Bronchial epithelial cell (primary cell): ENCODE measurements around the gene GRIP1. TPM values are rescaled to one million over a fixed set of nuclear protein-coding genes. Genes with fewer than 3 reads are reported as not detected.

ENCODE experiments used
- DNase-seq: peaks from one replicate; pipeline ENCODE4 v3.0.0-alpha.2; 2010; ENCODE audit warnings: low read depth
- FAIRE-seq: peaks from 2 replicates; lab custom pipeline; 2011; peaks lifted over from hg19 to GRCh38; lab: Jason Lieb, UNC
- H3K27me3 ChIP-seq: 2 replicates; pipeline ENCODE4 v1.5.1; 2011; ENCODE audit warnings: low read length; ENCODE audit not compliant: control insufficient read depth, insufficient read depth
- H3K36me3 ChIP-seq: 2 replicates; pipeline ENCODE4 v1.5.1; 2011; ENCODE audit warnings: low read length; ENCODE audit not compliant: control insufficient read depth, insufficient read depth
- H3K4me3 ChIP-seq: 2 replicates; pipeline ENCODE4 v1.5.1; 2011; ENCODE audit warnings: mild to moderate bottlenecking, low read depth, low read length, control low read depth
- CTCF ChIP-seq: IDR thresholded peaks from 2 replicates; pipeline ENCODE4 v1.5.1; 2011; ENCODE audit warnings: mild to moderate bottlenecking, moderate library complexity, low read length, control low read depth, inconsistent platforms; ENCODE audit not compliant: insufficient read depth, severe bottlenecking
- total RNA-seq: library from RNA; depleted of rRNA; stranded (reverse); fragments of >200 nt; gene quantifications from 2 replicates; pipeline ENCODE4 v1.2.1, GENCODE V29; 2014

Gene GRIP1
- total RNA-seq, 1 donor from 2014 or later, result 3.9 TPM

- FAIRE-seq, result no peak
- no peak overlapping the region for H3K4me3 ChIP-seq
- H3K36me3 ChIP-seq, result no peaks in the 10 kb centered on the region
- no peak for TF ChIP-seq CTCF
- H3K27me3 ChIP-seq, result no peaks in the 10 kb centered on the region
- DNase-seq, result no peak
These were observed 286.5 kb downstream of the GRIP1 start for GRCh38 chr12:66392266-66392915.

GRCh38 chr12:66388517-66388916 is 290.4 kb downstream of the GRIP1 start:
- no peak for TF ChIP-seq CTCF
- no peaks in the 10 kb centered on the region for H3K36me3 ChIP-seq
- DNase-seq (no peak), FAIRE-seq (peak; percentile 92)
- no peak overlapping the region for H3K4me3 ChIP-seq
- no peaks in the 10 kb centered on the region for H3K27me3 ChIP-seq

DNA sequence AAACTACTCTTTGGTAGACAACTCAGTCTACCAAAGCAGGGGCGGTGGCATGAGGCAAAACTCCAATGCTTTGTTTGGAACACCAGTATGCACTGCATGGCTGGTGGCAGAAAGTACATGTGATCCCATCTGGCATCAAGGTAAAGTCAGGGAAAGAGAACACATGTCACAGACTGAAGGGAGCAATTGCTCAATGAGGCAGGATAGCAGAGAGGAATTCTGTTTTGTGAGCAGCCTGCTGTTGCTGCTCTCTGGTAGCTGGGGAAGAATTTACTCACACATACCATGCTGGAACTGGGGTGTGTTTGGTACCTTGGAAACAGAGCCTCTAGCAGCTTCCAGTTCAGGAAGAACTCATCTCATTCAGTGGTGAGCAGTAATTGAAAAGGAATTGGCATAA is 291.8 kb downstream of the GRIP1 start:
- H3K36me3 ChIP-seq, result no peaks in the 10 kb centered on the region
- DNase-seq (no peak), FAIRE-seq (peak; percentile 66)
- H3K27me3 ChIP-seq, result no peaks in the 10 kb centered on the region
- TF ChIP-seq CTCF, result no peak
- no peak overlapping the region for H3K4me3 ChIP-seq

DNA sequence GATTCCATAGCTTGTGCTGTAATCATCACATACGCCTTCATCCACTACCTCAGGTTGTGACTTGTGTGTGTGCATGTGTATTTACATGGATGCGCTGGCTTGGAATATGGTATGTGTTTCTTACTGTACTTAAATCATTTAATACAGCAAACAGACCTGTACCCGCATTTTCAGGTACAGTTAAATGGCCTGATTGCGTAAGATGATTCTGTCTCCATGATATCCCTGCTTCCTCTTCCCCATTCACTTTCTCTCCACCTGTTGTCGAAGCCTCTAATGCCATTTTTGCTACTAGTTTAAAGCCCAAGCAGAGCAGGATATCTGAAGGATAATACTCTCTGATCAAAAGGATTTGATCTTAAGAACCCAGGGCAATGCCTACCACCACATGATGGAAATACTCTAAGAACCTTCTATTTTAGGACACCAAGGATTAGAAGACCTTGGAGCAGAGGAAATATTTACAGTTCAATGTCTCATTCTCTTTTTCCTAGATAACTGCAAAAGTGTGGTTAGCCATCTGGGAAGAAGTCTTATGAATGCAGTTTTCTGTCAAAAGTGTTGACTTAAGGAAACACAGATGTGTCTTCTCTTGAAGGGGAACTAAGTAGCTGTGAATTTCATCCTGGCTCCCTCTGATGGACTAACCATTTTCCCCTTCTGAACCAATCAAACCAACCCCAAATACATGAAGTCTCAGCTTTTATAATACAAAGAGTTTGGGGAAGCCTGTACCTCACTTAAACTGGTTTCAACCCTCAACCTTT is 297.9 kb downstream of the GRIP1 start:
- no peak for DNase-seq
- TF ChIP-seq CTCF, result no peak
- FAIRE-seq, result no peak
- Histone ChIP-seq H3K36me3 (no peaks in the 10 kb centered on the region), H3K4me3 (no peak overlapping the region), H3K27me3 (no peaks in the 10 kb centered on the region)

DNA sequence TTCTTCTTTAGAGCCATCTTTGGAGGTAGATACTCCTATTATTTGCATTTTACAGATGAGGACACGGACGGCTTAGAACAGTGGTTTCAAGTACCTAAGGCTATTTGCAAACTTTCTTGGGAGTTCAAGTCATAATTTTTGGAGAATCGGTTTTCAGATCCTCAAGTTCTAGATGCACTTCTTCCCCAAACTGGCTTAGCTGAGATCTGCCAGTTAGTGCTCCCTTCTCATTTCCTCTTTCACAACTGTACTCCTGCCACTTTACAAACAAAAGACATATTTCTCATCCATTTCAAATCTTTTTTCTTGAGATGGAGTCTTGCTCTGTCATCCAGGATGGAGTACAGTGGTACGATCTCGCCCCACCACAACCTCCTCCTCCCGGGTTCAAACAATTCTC is 299.3 kb downstream of the GRIP1 start:
- DNase-seq, result no peak
- no peak for FAIRE-seq
- H3K4me3 ChIP-seq, result no peak overlapping the region
- no peak for TF ChIP-seq CTCF
- H3K27me3 ChIP-seq, result no peaks in the 10 kb centered on the region
- no peaks in the 10 kb centered on the region for H3K36me3 ChIP-seq
